WERI-Rb-1 (cell line): Measurements from ENCODE around the gene RBM33.

Experiments used
- DNase-seq: peaks from one replicate; pipeline ENCODE4 v3.0.0-alpha.2; 2020
- H3K27ac ChIP-seq: fragments of 250-450 bp; sonication (Bioruptor Pico); 2 replicates; pipeline ENCODE4 v1.5.1; 2020; ENCODE audit warnings: mild to moderate bottlenecking, moderate library complexity
- H3K27me3 ChIP-seq: fragments of 250-450 bp; sonication (Bioruptor Pico); 2 replicates; pipeline ENCODE4 v1.5.1; 2021; ENCODE audit warnings: mild to moderate bottlenecking, low read depth, moderate library complexity; ENCODE audit not compliant: insufficient read depth, severe bottlenecking
- H3K36me3 ChIP-seq: fragments of 250-450 bp; sonication (Bioruptor Pico); 2 replicates; pipeline ENCODE4 v1.5.1; 2020; ENCODE audit warnings: mild to moderate bottlenecking, moderate library complexity
- H3K4me3 ChIP-seq: 2 replicates; pipeline ENCODE4 v1.5.1; 2011; ENCODE audit warnings: low read depth, mild to moderate bottlenecking, control low read depth, low read length
- H3K9me3 ChIP-seq: fragments of 250-450 bp; sonication (Bioruptor Pico); 2 replicates; pipeline ENCODE4 v1.5.1; 2021; ENCODE audit warnings: mild to moderate bottlenecking, moderate library complexity; ENCODE audit not compliant: severe bottlenecking
- TF ChIP-seq, protein P1 (sequence below): IDR thresholded peaks from 2 replicates; pipeline ENCODE4 v1.5.1; 2011; ENCODE audit warnings: low read depth, mild to moderate bottlenecking, control low read depth, inconsistent platforms, low read length

RBM33 gene

DNA sequence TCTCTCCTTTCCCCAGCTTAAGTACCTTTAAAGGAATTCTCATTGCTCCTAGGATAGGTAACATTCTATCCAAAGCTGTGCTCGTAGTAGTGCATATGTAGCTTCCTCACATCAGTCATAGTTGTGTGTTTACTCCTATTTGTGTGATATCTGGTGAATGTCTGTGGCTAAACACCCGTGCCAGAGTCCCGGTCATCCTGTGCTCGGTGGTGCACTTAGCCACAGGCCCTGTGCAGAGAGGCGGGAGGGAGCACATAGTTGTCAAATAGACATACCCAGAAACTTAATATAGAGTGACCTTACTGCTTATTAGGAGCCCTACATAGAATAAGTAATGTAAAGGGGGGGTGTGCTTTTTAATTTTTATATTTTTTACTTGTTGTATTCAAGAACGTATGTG, 76.6 kb downstream of the RBM33 start:
- DNase-seq: no peak
- H3K27me3 ChIP-seq: no peaks in the 10 kb centered on the region
- peaks cover 32% of the 10 kb centered on the region for H3K36me3 ChIP-seq
- no peak overlapping the region for H3K4me3 ChIP-seq
- no peak overlapping the region for H3K27ac ChIP-seq
- no peaks in the 10 kb centered on the region for H3K9me3 ChIP-seq
- TF ChIP-seq, protein P1, sequence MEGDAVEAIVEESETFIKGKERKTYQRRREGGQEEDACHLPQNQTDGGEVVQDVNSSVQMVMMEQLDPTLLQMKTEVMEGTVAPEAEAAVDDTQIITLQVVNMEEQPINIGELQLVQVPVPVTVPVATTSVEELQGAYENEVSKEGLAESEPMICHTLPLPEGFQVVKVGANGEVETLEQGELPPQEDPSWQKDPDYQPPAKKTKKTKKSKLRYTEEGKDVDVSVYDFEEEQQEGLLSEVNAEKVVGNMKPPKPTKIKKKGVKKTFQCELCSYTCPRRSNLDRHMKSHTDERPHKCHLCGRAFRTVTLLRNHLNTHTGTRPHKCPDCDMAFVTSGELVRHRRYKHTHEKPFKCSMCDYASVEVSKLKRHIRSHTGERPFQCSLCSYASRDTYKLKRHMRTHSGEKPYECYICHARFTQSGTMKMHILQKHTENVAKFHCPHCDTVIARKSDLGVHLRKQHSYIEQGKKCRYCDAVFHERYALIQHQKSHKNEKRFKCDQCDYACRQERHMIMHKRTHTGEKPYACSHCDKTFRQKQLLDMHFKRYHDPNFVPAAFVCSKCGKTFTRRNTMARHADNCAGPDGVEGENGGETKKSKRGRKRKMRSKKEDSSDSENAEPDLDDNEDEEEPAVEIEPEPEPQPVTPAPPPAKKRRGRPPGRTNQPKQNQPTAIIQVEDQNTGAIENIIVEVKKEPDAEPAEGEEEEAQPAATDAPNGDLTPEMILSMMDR: no peak

DNA sequence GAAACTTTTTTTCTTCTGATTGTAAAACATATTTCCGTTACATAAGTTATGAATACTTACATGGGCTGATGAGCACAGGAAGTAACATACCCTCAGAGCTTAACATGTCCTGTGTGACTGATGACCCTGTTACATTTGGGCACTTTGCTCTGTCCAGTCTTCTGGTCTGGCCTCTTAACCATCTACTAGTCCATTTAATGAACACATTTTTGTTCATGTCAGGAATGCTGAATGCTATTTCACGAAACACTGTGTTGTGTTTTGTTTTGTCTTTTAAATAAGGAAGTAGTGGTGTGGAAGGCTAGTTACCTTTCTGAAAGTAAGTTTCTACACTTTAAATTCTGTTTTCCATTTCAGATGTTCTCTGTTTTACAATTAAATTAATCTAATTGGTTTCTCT, 77.7 kb downstream of the RBM33 start:
- H3K36me3 ChIP-seq: peaks cover 30% of the 10 kb centered on the region

DNA sequence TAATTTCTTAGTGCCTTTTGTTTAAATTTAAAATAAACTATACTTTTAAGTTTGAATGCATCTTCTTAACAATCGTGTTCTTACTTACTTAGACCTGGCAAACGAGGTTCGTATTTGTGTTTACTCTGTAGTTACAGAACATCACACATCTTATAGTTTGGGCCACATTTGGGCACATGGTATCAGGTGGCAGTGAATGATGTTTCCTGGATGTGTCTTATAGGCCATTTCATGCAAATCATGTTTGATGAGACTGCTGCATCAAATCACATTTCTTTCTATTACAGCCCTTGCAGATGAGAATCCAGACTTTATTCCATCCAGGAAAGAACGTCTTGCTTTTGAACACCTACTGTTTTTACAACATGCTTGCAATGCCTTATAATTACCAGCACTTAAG, 78.5 kb downstream of the RBM33 start:
- Histone ChIP-seq H3K27me3 (no peaks in the 10 kb centered on the region), H3K4me3 (no peak overlapping the region), H3K9me3 (no peaks in the 10 kb centered on the region), H3K27ac (no peak overlapping the region), H3K36me3 (peaks cover 31% of the 10 kb centered on the region)
- TF ChIP-seq, protein P1: no peak
- no peak for DNase-seq

More for the DNA sequence above, 77.7 kb downstream of the RBM33 start:
- H3K27ac ChIP-seq: no peak overlapping the region
- H3K9me3 ChIP-seq: no peaks in the 10 kb centered on the region
- no peak for DNase-seq
- H3K27me3 ChIP-seq: no peaks in the 10 kb centered on the region
- no peak overlapping the region for H3K4me3 ChIP-seq
- TF ChIP-seq, protein P1: no peak

DNA sequence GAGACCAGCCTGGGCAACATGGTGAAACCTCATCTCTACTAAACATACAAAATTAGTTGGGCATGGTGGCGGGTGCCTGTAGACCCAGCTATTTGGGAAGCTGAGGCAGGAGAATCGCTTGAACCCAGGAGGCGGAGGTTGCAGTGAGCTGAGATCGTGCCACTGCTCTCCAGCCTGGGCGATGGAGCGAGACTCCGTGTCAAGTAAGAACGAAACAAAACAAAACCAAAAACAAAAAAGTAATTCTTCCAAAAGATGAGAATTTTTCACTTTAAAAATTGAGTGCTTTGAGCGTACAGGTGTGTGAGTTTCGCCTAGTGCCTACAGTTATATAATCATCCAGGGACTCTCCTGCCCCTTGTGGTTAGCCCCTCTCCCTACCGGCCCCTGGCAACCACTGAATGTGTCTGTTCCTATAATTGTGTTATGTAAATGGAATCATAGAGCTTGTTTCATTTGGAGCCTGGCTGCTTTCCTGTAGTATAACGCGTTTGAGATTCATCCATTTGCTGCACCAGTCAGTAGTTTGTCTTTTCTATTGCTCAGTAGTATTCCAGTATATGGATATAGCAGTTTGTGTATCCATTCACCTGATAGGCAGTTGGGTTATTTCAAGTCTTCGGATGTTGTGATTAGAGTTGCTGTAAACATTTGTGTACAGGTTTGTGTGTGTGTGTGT, 80.0 kb downstream of the RBM33 start:
- peaks cover 36% of the 10 kb centered on the region for H3K36me3 ChIP-seq
- no peak overlapping the region for H3K27ac ChIP-seq
- TF ChIP-seq, protein P1: peak; percentile 56

DNA sequence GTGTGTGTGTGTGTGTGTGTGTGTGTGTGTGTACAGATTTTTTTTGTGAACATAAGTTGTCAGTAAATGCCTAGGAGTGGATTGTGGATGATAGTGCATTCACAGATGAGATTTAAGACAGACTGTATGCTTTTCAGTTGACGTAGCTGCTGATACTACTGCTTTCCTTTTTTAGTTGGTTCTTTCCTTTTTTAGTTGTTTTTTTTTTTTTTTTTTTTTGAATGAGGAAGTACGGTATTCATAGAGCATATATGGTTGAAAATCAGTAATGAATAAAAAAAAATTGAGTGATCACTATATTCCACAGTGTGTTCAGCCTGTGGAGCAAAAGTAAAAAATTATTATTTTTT, 80.5 kb downstream of the RBM33 start:
- H3K27me3 ChIP-seq: no peaks in the 10 kb centered on the region
- H3K9me3 ChIP-seq: no peaks in the 10 kb centered on the region
- no peak overlapping the region for H3K4me3 ChIP-seq
- TF ChIP-seq, protein P1: no peak
- no peak overlapping the region for H3K27ac ChIP-seq
- DNase-seq: no peak
- H3K36me3 ChIP-seq: peaks cover 35% of the 10 kb centered on the region

More for the DNA sequence above, 80.0 kb downstream of the RBM33 start:
- Histone ChIP-seq H3K27me3 (no peaks in the 10 kb centered on the region), H3K4me3 (no peak overlapping the region), H3K9me3 (no peaks in the 10 kb centered on the region)
- peak; percentile 28 for DNase-seq

DNA sequence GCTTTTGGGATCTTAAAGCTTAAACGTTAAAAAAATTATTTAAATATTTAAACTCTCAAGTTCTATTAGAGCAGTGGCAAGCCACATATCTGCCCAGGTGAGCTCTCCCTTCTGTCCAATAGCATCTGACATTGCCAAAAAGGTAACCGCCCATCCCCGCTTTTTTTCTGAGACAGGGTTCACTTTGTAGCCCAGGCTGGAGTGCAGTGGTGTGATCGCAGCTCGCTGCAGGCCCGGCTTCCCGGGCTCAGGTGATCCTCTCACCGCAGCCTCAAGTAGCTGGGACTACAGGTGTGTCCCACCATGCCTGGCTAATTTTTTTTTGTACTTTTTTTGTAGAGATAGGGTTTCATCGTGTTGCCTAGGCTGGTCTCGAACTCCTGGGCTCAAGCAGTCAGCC, 83.2 kb downstream of the RBM33 start:
- TF ChIP-seq, protein P1: no peak
- Histone ChIP-seq H3K27ac (no peak overlapping the region), H3K4me3 (no peak overlapping the region), H3K36me3 (peaks cover 47% of the 10 kb centered on the region), H3K9me3 (no peaks in the 10 kb centered on the region), H3K27me3 (no peaks in the 10 kb centered on the region)
- DNase-seq: no peak
